ENCODE results near the gene GOPC. TPM values are rescaled to one million over a fixed set of nuclear protein-coding genes. Genes with fewer than 3 reads are reported as not detected.

Gene GOPC
- total RNA-seq, 4 donors from 2014 or later: 11.0 to 22.9 (median 16.7) TPM

DNA sequence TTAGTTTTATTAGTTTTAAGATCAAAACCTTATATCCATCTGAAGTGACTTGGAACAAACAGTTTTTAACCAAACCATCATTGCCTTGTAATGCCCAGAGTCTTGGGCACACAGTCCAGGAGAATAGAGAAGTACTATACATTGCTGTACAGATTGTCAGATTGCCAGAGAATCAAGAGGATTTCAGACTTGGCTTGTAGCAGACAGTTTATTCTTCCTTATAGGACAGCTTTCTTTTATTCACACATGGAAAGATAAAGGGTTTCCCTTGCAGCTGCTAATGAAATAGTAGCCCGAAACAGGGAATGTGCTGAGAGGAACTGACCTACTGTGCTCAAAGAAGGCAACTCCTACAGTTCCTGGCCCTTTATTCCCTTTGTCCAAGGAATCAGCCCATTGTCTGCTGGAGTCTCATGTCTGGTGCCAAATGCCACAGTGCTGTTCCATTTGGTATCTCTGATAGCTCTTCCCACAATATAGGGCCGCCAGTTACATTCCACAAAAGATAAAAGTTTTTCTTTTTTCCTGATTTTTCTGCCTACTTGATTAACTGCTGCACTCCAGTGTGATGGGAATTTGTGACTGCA lies 89.2 kb downstream of the GOPC start:
- no peak for DNase-seq
- Histone ChIP-seq H3K4me3 (no peak overlapping the region), H3K36me3 (peaks cover 0 to 8% (median 0%) of the 10 kb centered on the region in 3 donors), H3K4me1 (no peaks in the 10 kb centered on the region), H3K27ac (no peak overlapping the region), H3K27me3 (no peaks in the 10 kb centered on the region), H3K9me3 (no peaks in the 10 kb centered on the region)
- WGBS, 2 donors: 50 to 60% methylated on average over 2 of the region's 2 CpGs
- no peak for TF ChIP-seq POLR2A (IDR thresholded peaks at IDR 0.05)
- TF ChIP-seq, protein P1, sequence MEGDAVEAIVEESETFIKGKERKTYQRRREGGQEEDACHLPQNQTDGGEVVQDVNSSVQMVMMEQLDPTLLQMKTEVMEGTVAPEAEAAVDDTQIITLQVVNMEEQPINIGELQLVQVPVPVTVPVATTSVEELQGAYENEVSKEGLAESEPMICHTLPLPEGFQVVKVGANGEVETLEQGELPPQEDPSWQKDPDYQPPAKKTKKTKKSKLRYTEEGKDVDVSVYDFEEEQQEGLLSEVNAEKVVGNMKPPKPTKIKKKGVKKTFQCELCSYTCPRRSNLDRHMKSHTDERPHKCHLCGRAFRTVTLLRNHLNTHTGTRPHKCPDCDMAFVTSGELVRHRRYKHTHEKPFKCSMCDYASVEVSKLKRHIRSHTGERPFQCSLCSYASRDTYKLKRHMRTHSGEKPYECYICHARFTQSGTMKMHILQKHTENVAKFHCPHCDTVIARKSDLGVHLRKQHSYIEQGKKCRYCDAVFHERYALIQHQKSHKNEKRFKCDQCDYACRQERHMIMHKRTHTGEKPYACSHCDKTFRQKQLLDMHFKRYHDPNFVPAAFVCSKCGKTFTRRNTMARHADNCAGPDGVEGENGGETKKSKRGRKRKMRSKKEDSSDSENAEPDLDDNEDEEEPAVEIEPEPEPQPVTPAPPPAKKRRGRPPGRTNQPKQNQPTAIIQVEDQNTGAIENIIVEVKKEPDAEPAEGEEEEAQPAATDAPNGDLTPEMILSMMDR (IDR thresholded peaks at IDR 0.05): no peak
- intact Hi-C loops (cut with DNase I): no loop called here

DNA sequence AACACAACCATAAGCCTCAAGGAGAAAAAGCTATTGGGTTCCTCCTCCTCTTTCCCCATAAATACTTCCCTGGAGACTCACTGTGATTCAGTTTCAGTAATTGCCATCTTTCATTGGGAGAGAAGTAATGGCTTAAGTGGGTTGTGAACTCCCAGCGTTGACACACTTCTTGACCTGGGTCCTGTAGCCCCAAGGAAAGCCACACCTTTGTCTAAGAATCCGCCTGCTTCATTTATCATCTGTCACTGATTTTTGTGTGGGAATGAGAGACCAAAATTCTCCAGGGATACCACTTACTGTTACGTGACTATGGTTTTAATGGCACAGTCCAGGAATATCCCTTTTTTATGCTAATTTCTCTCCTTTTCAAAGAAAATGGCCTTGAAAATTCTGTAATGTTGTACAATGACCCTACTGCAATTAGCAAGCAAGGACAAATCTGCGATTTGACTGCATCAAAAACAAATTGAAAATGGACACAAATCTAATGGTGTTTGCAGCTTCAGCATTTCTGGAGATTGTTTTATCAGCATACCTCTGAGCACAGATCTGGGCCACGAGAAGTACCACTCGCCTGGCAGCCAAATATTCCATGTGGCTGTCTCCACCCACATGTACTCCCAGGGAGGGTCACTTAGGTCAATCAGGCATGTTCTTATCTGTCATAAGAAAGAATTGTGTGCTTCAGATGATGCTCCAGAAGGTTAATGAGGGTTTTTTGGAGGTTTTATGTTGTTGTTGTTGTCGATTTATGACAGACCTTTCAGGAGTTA lies 90.1 kb downstream of the GOPC start:
- intact Hi-C loops (cut with DNase I): no loop called here
- TF ChIP-seq, protein P1 (IDR thresholded peaks at IDR 0.05): no peak
- no peak for TF ChIP-seq POLR2A (IDR thresholded peaks at IDR 0.05)
- H3K27ac ChIP-seq: no peak overlapping the region
- H3K36me3 ChIP-seq: peaks cover 0 to 3% (median 0%) of the 10 kb centered on the region in 3 donors
- no peak for DNase-seq
- H3K27me3 ChIP-seq: no peaks in the 10 kb centered on the region
- no peak overlapping the region for H3K4me3 ChIP-seq
- WGBS, 2 donors: 73 to 76% methylated on average over 7 of the region's 7 CpGs
- no peaks in the 10 kb centered on the region for H3K9me3 ChIP-seq
- H3K4me1 ChIP-seq: no peaks in the 10 kb centered on the region

Other genes with a start within 250 kb of the GOPC start
- not detected for gene ROS1, start 176.6 kb downstream of the GOPC start, total RNA-seq
- gene DCBLD1, start 119.8 kb downstream of the GOPC start, total RNA-seq: 10 to 100 TPM in 2 of 4 donors, 1 to 10 TPM in 2; 6.7 to 19.1 (median 10.8) TPM
- 10 to 100 TPM; 10.4 to 29.3 (median 17.3) TPM for gene NUS1, start 73.0 kb upstream of the GOPC start, total RNA-seq